GM18519 (cell line): ENCODE data around the gene LEP.
"Not testable (repeated sequence)": the region's sequence is repeated elsewhere in the genome, so short reads cannot be mapped to it uniquely, and the experiment has no call there.

Source experiments
- ATAC-seq: cut with Tn5 transposase; IDR thresholded peaks from one replicate; pipeline ENCODE4 v1.9.1; 2021; ENCODE audit warnings: mild to moderate bottlenecking, moderate library complexity; ENCODE audit not compliant: unreplicated experiment, low FRiP score

LEP gene

DNA sequence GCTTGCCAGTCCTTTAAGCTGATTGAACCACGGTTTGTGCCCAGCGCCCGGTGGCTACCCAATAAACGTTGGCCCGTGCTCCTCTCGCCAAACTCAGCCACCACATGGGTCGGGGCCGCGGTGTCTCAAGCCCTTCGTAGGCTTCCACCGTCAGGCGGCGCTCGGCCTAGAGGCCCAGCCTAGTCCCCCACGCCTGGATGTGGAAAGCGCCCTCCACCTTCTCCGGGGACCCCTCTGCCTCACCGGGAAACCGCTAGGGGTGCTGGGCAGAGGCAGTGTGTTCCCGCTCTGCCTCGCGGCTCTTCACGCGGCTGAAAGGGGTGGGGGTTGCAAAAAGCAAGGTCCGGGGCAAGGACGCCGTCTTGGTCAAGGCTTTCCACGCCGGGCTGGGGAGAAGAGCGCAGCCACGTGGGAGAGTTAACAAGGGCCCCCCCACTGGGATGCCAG, 29.8 kb downstream of the LEP start:
- ATAC-seq: no peak

DNA sequence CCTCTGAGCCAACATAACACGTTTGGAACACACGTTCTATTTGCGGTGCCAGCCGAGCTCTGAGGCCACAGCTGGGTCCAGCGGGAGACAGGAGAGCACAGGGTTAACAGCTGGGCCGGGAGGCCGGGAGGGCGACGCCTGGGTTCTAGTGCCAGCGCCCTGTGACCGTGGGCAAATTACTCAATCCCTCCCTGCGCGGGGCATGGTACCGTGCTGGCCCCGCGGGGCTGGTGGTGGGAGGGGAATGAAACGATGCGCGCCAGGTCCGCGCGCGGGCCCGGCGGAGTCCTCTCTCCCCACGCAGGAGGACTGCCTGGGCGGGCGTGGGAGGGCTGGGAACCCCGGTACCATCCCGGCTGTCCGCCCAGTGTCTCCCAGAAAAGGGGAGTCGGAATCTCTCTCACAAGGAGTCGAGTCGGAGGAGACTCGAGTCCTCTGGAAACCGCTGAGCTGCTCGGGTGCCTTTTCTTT, 30.4 kb downstream of the LEP start:
- ATAC-seq: no peak

DNA sequence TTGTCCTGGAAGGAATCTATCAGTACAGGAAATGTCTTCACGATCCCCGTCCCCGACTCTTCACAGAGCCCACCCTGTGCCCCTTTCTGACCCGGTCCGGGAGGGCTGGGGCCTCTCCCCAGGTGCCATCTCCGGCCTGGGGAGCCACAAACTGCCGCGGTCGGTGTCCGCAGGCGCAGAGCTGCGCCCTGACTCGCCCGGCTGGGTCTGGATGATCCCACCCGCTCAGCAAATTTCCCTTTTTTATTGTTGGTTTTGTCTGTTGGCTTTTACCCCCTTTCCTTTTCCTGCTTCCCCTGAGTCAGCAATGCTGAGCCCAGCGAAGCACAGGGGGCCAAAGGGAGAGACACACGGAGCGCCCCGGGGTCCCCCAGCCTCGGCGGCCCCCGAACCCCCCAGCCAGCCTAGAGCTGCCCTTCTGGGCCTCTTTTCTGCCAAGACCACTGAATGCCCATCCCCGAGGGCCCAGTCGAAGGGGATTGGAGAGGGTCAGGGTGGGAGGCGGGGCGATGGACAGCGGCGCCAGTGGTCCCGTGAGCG, 30.9 kb downstream of the LEP start:
- ATAC-seq: no peak

DNA sequence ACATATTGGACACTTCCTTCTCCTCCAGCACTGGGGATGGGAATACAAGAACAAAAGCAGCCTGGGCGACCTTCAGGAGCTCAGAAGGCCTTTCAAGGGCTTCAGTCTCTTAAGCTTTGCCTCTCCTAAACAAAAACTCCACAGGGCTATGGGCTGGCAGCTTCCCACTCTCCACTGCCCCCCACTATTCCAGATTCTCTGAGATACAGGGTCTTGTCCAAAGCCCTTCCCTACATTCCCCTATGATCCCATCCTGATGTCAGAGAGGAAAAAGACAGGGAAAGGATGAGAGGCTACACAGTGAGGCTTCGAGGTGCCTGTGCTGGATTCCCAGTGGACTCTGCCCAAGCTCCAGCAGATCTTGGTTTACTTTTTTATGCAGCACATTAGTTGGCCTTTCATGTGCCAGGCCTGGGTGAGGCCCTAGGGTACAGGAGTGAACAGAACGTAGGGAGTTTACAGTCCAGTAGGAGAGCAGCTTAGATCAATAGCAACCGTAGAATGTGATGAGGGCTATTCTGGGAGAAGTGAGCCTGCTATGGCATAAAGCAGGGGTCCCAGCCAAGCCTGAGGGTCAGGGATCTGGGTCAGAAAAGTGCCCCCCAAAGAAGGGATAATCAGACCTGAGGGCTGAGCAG, 33.3 kb downstream of the LEP start:
- ATAC-seq: no peak

DNA sequence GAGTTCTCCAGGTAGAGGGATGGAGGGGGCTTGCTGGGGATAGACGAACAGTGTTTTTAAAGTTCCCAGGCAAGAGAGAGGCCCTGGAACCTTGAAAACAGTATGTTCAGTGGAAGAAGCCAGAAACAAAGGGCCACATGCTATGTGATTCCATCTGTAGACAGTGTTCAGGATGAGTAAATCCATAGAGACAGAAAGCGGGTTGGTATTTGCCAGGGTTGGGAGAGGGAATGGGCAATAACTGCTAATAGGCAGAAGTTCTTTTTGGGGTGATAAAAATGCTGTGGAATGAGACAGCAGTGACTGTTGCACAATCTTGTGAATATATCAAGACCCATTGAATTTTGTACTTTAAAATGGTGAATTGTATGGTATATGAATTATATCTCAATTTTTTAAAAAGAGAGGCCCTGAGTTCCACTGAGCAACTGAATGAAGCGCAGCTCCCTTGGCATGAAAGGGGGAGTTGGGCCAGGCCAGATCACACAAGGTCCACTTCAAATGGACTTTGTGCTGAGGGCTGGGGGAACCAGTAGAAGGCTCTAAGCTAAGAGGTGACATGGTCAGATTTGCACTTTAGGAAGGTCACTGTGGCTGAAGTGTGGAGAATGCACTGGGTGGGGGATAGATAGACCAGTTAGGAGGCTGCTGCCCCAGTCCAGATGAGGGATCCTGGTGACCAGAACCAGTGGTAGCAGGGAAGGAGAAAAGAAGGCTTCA, 34.0 kb downstream of the LEP start:
- no peak for ATAC-seq

DNA sequence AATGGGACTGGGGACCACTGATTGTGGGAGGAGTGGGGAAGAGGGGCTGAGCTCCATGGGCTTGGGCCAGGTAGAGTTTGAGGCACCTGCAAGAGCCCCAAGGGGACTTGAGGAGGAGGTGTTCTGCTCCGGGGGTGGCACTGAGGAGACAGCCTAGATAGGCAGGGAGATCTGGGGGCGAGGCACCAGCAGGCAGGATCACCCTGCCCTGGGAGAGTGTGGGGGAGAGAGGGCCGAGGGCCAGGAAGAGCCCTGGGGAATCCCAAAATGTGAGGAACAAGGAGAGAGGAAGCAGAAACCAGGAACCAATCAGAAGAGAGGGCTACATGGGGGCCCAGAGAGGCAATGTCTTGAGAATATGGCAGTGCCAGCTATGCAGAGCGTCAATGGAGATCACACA, 34.6 kb downstream of the LEP start:
- ATAC-seq: no peak

DNA sequence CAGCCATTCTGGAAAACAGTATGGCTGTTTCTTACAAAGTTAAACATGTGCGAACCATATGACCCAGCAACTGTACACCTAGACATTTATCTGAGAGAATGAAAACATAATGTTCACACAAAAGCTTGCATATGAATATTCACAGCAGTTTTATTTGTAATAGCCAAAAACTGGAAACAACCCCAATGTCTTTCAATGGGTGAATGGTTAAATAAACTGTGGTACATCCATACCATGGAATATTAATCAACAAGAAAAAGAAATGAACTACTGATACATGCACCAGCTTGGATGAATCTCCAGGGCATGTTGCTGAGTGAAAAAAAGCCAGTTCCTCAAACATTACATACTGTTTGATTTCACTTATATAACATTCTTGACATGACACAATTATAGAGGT, 37.3 kb downstream of the LEP start:
- no peak for ATAC-seq

DNA sequence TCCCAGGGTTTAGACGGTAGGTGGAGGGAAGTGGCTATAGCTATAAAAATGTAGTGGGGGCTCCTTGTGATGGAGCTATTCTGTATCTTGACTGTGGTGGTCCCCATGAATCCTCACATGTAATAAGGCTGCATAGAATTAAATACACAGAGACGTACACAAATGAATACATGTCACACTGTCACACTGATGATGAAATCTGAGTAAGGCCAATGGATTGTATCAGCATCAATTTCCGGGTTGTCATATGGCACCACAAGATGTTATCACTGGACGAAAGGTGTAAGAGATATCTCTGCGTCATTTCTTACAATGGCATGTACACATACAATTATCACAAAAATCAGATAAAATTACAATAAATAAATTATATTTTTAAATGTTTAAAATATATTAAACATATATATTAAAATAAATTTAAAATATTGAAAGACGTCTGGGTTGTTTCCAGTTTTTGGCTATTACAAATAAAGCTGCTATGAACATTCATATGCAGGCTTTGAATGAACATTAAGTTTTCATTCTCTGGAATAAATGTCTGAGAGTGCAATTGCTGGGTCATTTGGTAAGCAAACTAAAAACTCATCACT, 38.1 kb downstream of the LEP start:
- ATAC-seq: no peak

DNA sequence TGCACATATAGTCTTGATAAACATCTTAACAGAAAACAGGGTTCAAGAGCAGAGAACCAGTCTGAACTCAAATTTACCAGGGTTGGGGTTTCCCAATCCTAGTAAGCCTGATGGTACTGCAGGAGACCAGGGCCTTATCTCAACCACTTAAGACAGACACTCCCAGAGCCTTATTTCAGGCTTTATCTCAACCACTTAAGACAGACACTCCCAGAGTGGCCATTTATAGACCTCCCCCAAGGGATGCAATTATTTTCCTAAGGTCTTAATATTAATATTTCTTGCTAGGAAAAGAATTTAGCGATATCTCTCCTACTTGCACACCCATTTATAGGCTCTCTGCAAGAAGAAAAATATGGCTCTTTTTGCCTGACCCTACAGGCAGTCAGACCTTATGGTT, 39.4 kb downstream of the LEP start:
- ATAC-seq: not testable (repeated sequence)

DNA sequence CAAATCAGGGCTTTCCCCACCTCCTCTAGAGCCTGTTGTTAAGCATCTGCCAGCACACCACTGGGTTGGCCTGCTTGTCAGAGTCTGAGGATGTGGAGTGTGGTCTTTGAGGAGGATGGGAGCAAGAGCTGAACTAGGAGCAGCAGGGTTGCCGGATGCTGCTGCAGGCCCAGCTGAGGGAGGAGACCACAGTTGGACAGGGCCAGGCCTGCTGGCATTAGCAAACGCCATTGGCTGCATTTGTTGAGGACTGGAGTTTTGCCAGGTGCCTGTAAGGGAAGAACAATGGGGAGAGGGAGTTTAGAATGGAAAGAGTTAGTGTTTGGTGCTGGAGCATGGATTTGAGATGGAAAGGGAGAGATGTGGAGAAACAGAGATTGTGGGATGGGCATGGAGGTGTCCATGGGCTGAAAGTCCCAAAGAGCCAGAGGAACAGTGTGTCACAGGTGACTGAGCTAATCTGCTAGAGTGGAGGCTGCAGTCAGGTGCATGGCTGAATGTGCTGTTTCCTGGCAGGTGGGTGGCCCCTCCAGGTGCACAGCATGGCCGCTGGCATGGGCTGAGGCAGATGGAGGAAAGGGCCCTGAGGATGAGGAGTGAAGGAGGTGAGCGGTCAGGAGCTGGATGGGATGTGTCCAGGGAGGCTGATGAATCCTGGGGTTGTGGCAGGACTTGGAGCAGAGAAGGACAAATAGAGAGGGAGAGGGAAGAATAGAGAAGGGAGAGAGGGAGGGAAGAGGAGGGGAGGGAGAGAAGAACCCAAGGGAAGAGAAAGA, 40.7 kb downstream of the LEP start:
- ATAC-seq: no peak

DNA sequence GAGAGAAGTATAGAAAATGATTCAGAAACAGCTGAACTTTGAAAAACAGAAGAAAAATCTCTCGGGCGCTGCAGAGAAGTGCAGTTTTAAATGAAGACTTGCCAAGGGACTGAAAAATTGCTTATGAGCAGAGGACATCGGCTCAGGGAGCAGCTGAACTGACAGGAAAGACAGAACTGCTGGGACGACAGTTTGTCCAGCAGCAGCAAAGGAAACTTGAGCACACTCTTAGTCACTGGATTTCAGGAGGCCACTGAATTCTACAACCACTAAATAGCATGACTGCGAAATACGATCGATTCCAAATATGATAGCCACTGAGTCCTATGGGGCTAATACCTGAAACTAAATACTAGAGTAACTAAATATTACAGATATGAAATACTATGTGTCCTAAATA, 43.0 kb downstream of the LEP start:
- ATAC-seq: no peak

DNA sequence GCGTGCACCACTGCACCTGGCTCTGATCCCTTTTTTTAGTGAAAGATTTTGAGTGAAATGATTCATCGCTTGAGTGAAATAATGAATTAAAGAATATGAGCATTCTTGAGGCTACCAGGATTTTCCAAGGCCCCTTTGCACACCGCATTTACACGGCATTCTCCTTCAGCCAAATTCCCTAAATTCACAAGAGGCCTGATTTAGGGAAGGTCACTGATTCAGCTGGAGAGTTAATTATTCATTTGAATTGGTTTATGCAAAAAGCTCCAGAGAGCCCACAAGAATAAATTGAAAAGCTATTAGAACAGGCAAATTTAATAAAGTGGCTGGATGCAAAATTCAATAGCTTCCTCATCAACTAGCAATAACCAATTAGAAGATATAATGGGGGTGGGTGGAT, 46.5 kb downstream of the LEP start:
- no peak for ATAC-seq

DNA sequence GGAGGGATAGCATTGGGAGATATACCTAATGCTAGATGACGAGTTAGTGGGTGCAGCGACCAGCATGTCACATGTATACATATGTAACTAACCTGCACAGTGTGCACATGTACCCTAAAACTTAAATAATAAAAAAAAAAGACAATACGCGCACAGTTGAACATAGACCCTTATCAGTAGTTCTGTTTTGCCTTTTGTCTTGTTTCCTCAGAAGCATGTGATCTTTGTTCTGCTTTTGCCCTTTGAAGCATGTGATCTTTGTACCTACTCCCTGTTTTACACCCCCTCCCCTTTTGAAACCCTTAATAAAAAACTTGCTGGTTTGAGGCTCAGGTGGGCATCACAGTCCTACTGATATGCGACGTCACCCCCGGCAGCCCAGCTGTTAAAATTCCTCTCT, 56.9 kb downstream of the LEP start:
- not testable (repeated sequence) for ATAC-seq

DNA sequence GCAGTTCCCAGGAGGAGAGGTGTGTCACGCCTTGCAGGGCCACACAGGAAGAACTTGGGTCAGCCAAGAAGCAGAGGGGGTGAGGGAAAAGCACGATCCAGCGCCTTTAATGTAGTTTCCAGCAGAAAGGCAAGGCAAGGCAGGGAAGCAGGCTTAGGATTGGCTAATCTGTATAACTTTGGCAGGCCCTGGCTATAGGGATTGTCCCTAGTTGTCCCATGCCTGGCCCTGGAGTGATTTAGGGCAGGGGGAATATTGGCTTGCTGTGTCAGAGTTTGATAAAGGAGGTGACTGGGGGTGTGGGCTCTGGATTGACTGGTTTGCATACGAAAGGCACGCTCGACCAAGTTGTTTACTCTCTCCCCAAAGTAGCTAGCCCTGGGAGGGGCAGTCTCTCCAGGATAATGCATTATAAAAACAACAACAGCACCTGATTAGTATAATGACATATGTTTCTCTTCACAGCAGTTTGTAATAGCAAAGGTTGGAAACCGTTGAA, 58.1 kb downstream of the LEP start:
- ATAC-seq: no peak

DNA sequence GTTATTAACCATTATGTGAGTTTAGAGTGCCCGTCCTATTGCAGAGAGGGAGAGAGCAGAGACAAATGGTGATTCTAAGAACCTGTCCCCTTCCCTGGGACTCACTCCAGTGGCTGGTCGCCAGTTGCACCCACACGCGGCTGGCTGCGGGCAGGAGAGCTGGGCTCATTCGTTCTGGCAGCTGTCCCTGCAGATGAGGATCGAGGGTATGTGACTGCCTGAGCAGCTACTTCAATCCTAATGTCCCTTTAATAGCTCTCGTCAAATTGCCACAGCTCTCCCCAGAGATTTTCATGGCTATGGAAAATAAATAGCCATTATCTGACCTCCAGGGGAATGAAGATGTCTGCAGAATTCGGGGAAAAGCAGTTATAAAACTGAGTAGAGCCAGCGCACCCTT, 61.1 kb downstream of the LEP start:
- no peak for ATAC-seq

DNA sequence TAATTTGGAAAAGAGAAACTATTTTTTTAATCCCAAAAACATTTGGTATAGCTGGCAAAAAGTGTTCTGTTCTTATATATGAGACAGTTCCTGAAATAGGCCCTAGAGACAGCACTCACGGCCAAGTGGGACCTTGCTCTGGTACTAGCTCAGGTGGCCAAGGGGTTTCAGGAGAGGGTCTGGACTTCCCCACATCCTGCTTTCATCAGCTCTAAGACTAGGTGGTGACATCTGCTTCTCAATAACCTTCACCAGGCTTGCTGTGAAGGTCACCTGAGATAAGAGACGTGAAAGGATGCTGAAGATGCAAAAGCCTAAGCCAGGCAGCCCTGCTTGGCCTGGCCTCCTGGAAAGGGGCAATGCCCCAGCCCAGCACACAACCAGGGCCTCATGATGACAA, 62.1 kb downstream of the LEP start:
- ATAC-seq: no peak

DNA sequence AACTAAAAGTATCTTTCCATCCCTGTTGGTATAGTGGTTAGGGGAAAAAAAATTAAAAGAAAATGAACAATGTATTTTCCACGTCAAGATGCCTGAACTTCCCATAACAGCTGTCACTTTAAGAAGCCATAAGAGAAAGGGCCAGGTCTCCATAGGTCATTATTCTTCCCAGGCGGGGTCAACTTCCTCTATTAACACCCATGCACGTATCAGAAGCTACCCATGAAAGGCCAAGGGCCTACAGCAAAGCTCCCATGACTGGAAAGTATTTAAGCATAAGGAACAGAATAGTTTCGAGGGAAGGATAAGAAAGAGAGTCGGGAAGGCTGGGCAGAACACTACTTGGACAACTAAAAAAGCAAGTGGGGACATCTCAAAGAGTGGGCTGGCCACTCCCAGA, 62.6 kb downstream of the LEP start:
- no peak for ATAC-seq

DNA sequence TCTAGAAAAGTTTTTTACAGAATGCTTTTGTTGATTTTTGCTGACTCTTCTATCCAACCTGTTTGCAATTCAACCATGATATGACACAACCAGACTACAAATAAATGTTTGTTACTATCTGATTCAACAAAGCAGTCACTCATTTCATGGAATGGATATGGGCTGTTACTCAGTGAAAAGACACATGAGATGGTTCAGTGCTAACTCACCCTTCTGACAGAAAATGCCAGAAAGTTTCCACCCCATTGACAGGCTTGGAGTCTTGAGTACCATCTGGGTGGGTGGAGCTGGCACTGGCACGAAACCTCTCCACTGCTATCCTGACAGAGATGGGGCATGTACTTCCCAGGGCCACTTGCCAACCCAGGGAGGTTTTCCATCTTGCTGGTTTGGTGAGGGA, 63.1 kb downstream of the LEP start:
- ATAC-seq: no peak

DNA sequence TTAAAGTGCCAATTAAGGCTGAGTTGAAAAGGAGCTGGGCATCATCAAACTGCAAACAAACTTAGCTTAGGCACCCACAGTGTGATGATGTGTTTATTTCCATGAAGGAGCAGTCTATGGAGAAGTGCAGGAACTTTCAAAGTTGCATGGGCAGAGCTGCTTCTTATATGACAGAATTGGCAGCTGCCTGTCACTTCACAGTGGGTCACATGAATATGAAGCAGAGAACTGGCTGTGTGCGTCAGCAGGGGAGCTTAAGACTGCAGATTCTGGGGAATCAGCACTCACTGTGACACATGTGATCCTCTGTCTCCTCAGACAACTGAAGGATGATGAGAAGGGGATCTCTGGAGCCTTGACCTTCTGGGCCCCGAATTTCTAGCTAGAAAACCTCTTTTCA, 66.0 kb downstream of the LEP start:
- ATAC-seq: no peak
